ENCODE measurements around the gene TXLNG. TPM values are rescaled to one million over a fixed set of nuclear protein-coding genes. Genes with fewer than 3 reads are reported as not detected.

The TXLNG gene
- total RNA-seq, 2 donors from 2014 or later: 8.8 to 11.3 TPM

- Histone ChIP-seq H3K27ac (no peak overlapping the region), H3K27me3 (peaks cover 4% of the 10 kb centered on the region), H3K9me3 (no peaks in the 10 kb centered on the region), H3K9ac (ENCODE audit: low read depth in 2 of 2, low read length in 2 of 2) (no peak overlapping the region), H3K4me3 (no peak overlapping the region), H3K4me1 (no peaks in the 10 kb centered on the region), H3K36me3 (no peaks in the 10 kb centered on the region)
- DNase-seq: no peak
- intact Hi-C loops (cut with DNase I): no loop called here
- TF ChIP-seq CTCF (IDR thresholded peaks at IDR 0.05): no peak
Observed at GRCh38 chrX:16885628-16886027, 99.4 kb downstream of the TXLNG start.

GRCh38 chrX:16892504-16893362 is 106.5 kb downstream of the TXLNG start:
- Histone ChIP-seq H3K9me3 (no peaks in the 10 kb centered on the region), H3K4me3 (no peak overlapping the region), H3K9ac (ENCODE audit: low read depth in 2 of 2, low read length in 2 of 2) (no peak overlapping the region), H3K27me3 (no peaks in the 10 kb centered on the region), H3K27ac (no peak overlapping the region), H3K36me3 (no peaks in the 10 kb centered on the region), H3K4me1 (no peaks in the 10 kb centered on the region)
- peak; percentile 80 for TF ChIP-seq CTCF (IDR thresholded peaks at IDR 0.05)
- intact Hi-C loops (cut with DNase I): no loop called here
- peak; percentile 87 for DNase-seq

Other genes with a start within 250 kb of the TXLNG start
- gene S100G, start 136.3 kb upstream of the TXLNG start, total RNA-seq: not detected
- 10 to 100 TPM; 17.7 to 18.9 TPM for gene CTPS2, start 73.8 kb upstream of the TXLNG start, total RNA-seq
- gene SYAP1, start 66.9 kb upstream of the TXLNG start, total RNA-seq: 10 to 100 TPM; 45.8 to 63.5 TPM
- gene RBBP7, start 83.9 kb downstream of the TXLNG start, total RNA-seq: 100 to 1,000 TPM in 1 of 2 donors, 10 to 100 TPM in 1; 89.3 to 112 TPM
- 10 to 100 TPM; 17.6 to 22.7 TPM for gene REPS2, start 160.2 kb downstream of the TXLNG start, total RNA-seq